A673 (cell line): ENCODE measurements around the gene CRY2.

Experiments used
- CTCF ChIP-seq: fragments of 300-800, 200-600 bp; sonication (generic); conservative IDR thresholded peaks from 2 replicates; pipeline ENCODE4 v1.5.1; 2017; ENCODE audit warnings: low read depth, mild to moderate bottlenecking, antibody characterized with exemption, low read length, moderate library complexity, mixed read lengths
- EZH2 ChIP-seq: fragments of 200-600 bp; sonication (generic); IDR thresholded peaks from 2 replicates; pipeline ENCODE4 v1.6.1; 2017; ENCODE audit warnings: borderline replicate concordance, low read depth, mild to moderate bottlenecking, mixed read lengths, antibody characterized with exemption, low read length; ENCODE audit not compliant: poor library complexity, severe bottlenecking

- TF ChIP-seq CTCF (no peak), EZH2 (no peak)
These were observed 6.3 kb downstream of the CRY2 start for GRCh38 chr11:45853332-45854219.
